K562 (cell line): ENCODE measurements around the gene RASSF3. TPM values are rescaled to one million over a fixed set of nuclear protein-coding genes. Genes with fewer than 3 reads are reported as not detected.

Experiments
- CBX3 ChIP-seq, 2 experiments: IDR thresholded peaks; 1 replicate in 1 of 2; 2 replicates in 1 of 2; pipeline ENCODE4 v1.6.1; 2012; ENCODE audit warnings: inconsistent platforms in 2 of 2, low read length in 2 of 2, borderline replicate concordance in 1 of 2, control low read depth in 1 of 2
- ELF2 ChIP-seq: fragments of 250-450 bp; sonication (Bioruptor Pico); IDR thresholded peaks from 2 replicates; pipeline ENCODE4 v1.5.0; 2021; ENCODE audit warnings: mild to moderate bottlenecking
- ELK3 ChIP-seq: fragments of 450-650 bp; formaldehyde crosslinking; IDR thresholded peaks from 2 replicates; pipeline ENCODE4 v1.4.0; 2020; ENCODE audit warnings: mild to moderate bottlenecking
- FUS ChIP-seq: fragments of 200-400 bp; formaldehyde crosslinking; optimal IDR thresholded peaks from 2 replicates; pipeline ENCODE3; 2017; ENCODE audit warnings: low read depth, low read length
- IFI16 ChIP-seq: fragments of 250-450 bp; sonication (Bioruptor Pico); IDR thresholded peaks from 2 replicates; pipeline ENCODE4 v2.1.2; 2022; ENCODE audit warnings: mild to moderate bottlenecking, inconsistent platforms
- MED1 ChIP-seq: sonication (generic); formaldehyde crosslinking; IDR thresholded peaks from 2 replicates; pipeline ENCODE4 v1.8.1; 2023; ENCODE audit warnings: missing genetic modification reagents, borderline replicate concordance
- NCOA6 ChIP-seq: fragments of 450-650 bp; IDR thresholded peaks from 2 replicates; pipeline ENCODE4 v1.6.1; 2017; ENCODE audit warnings: mild to moderate bottlenecking
- NFRKB ChIP-seq: fragments of 450-650 bp; IDR thresholded peaks from 2 replicates; pipeline ENCODE4 v1.6.1; 2016; ENCODE audit warnings: low read depth
- PHF20 ChIP-seq: fragments of 450-650 bp; IDR thresholded peaks from 2 replicates; pipeline ENCODE4 v1.6.1; 2018; ENCODE audit not compliant: partially characterized antibody
- RCOR1 ChIP-seq, 2 experiments: IDR thresholded peaks; 2 replicates each; pipeline ENCODE4 v1.6.1; 2012; ENCODE audit warnings: low read depth in 2 of 2, low read length in 2 of 2, borderline replicate concordance in 1 of 2, improper control_type of control experiment in 1 of 2
- ZBTB26 ChIP-seq: fragments of 450-650 bp; formaldehyde crosslinking; IDR thresholded peaks from 2 replicates; pipeline ENCODE4 v1.4.0; 2022; ENCODE audit warnings: missing genetic modification characterization
- ZC3H8 ChIP-seq: fragments of 450-650 bp; IDR thresholded peaks from 2 replicates; pipeline ENCODE4 v1.6.1; 2017
- ZNF197 ChIP-seq: fragments of 200-800 bp; sonication (Bioruptor generic); IDR thresholded peaks from 2 replicates; pipeline ENCODE4 v1.6.1; 2016; ENCODE audit warnings: low read depth, missing genetic modification characterization, missing compliant biosample characterization
- ZNF253 ChIP-seq: fragments of 250-450 bp; sonication (Bioruptor Pico); conservative IDR thresholded peaks from 2 replicates; pipeline ENCODE4 v1.6.1; 2021; ENCODE audit warnings: mild to moderate bottlenecking
- ZNF41 ChIP-seq: fragments of 250-450 bp; sonication (Bioruptor Pico); conservative IDR thresholded peaks from 2 replicates; pipeline ENCODE4 v1.4.0; 2020; ENCODE audit warnings: mild to moderate bottlenecking
- ZNF695 ChIP-seq: fragments of 450-650 bp; formaldehyde crosslinking; IDR thresholded peaks from 2 replicates; pipeline ENCODE4 v1.4.0; 2020; ENCODE audit warnings: mild to moderate bottlenecking, moderate library complexity
- polyA plus RNA-seq, 8 experiments: library from polyadenylated mRNA; depleted of rRNA in 4 of 8; stranded (reverse) in 5 of 8; unstranded in 3 of 8; fragments of >200 nt; fragmentation: Nextera tagmentation in 2 of 8; fragmentation: Illumina TruSeq in 1 of 8; extraction: Ambion mirVana in 2 of 8; extraction: Trizol in 1 of 8; gene quantifications; 2 replicates each; pipeline versions ENCODE4 v1.2.1 to v1.2.3, GENCODE V29; 2011 to 2014; ENCODE audit warnings: inconsistent platforms in 1 of 8, missing spikeins in 1 of 8
- total RNA-seq, 7 experiments: library from RNA; depleted of rRNA in 6 of 7; stranded (reverse); fragments of >200 nt in 6 of 7; fragmentation: Illumina TruSeq in 2 of 7; extraction: Trizol in 2 of 7; gene quantifications; 2 replicates each; pipeline versions ENCODE4 v1.2.1 to v1.2.3, GENCODE V29; 2011 to 2021; ENCODE audit warnings: low replicate concordance in 1 of 7
- TF ChIP-seq, protein P1 (sequence below): fragments of 250-450 bp; sonication (Bioruptor Pico); IDR thresholded peaks from 2 replicates; pipeline ENCODE4 v1.5.0; 2021; ENCODE audit warnings: mild to moderate bottlenecking, moderate library complexity
- TF ChIP-seq, protein P2 (sequence below), 2 experiments: IDR thresholded peaks; 2 replicates each; pipeline ENCODE4 v1.6.1; 2012; ENCODE audit warnings: improper control_type of control experiment in 2 of 2, low read depth in 2 of 2, low read length in 2 of 2, borderline replicate concordance in 1 of 2
- TF ChIP-seq, protein P3 (sequence below): fragments of 250-450 bp; sonication (Bioruptor Pico); IDR thresholded peaks from 2 replicates; pipeline ENCODE4 v1.5.0; 2021

Gene RASSF3
- total and polyA plus RNA-seq, 9 of the 15 experiments (the other 6 are each of a cell fraction or from before 2014, with no cell fraction given), result 3.7 to 39.2 (median 20.2) TPM

DNA sequence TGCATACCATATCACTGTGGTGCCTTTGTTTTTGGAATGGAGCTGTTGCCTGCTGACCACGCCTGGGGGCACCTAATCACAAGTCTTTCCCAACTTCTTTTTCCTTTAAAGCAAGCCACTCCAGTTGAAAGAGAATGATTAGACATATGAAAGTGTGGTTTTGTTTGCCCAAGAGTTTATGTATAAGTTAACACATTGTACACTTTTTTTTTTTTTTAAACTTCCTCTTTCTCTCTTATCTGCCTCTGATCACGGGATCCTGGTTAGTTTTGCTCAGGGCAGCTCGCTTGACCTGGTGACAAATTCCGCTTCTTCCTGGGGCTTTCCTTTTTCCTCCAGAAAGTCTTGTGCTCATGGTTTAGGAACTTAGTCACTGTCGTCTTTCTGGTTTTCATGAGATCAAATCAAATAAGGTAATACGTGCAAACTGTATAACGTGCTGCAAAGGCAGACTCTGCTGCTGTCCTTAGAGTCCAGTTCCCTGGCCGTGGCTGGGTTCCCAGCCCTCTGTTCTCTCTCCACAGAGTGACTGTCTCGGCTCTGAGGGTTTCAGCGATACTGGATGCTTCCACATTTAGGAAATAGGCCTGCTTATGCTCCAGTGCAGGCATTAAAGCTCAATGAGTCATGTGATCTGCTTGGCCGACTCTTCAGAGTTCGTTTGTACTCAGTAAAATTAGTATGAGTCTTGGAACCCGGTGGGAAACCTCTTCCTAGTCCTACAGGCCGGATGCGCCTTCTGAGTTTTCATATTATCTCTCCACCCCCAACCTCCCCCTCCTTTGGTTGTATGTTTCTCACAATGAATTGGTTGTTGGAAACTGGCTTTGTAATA lies 15.2 kb downstream of the RASSF3 start (continued):
- TF ChIP-seq RCOR1 (IDR thresholded peaks at IDR 0.05; ENCODE audit: borderline replicate concordance in 1 of 2, low read depth in 2 of 2, low read length in 2 of 2) (peak in 1 of 2 experiments; percentile 59; a peak in 1 of 4 replicates), ZNF197 (CRISPR knock-in tag) (peak; percentile 79), ELF2 (no peak), ZC3H8 (no peak), PHF20 (no peak), CBX3 (IDR thresholded peaks at IDR 0.05; ENCODE audit: borderline replicate concordance in 1 of 2, low read length in 2 of 2) (0 out of 3 replicates have a peak, but pooled peaks of 1 of the 2 experiments have one; percentile 42), ZNF253 (CRISPR knock-in tag) (no peak), ELK3 (CRISPR knock-in tag) (no peak), NCOA6 (no peak), ZNF41 (CRISPR knock-in tag) (peak; percentile 35; the same call in 1 of the 2 replicates), NFRKB (0 out of 2 replicates have a peak, but pooled peaks have one; percentile 75), FUS (no peak), IFI16 (CRISPR knock-in tag) (no peak), ZBTB26 (CRISPR knock-in tag) (peak; percentile 28; the same call in 1 of the 2 replicates), ZNF695 (CRISPR knock-in tag) (no peak), MED1 (CRISPR knock-in tag) (no peak)
- TF ChIP-seq, protein P1, sequence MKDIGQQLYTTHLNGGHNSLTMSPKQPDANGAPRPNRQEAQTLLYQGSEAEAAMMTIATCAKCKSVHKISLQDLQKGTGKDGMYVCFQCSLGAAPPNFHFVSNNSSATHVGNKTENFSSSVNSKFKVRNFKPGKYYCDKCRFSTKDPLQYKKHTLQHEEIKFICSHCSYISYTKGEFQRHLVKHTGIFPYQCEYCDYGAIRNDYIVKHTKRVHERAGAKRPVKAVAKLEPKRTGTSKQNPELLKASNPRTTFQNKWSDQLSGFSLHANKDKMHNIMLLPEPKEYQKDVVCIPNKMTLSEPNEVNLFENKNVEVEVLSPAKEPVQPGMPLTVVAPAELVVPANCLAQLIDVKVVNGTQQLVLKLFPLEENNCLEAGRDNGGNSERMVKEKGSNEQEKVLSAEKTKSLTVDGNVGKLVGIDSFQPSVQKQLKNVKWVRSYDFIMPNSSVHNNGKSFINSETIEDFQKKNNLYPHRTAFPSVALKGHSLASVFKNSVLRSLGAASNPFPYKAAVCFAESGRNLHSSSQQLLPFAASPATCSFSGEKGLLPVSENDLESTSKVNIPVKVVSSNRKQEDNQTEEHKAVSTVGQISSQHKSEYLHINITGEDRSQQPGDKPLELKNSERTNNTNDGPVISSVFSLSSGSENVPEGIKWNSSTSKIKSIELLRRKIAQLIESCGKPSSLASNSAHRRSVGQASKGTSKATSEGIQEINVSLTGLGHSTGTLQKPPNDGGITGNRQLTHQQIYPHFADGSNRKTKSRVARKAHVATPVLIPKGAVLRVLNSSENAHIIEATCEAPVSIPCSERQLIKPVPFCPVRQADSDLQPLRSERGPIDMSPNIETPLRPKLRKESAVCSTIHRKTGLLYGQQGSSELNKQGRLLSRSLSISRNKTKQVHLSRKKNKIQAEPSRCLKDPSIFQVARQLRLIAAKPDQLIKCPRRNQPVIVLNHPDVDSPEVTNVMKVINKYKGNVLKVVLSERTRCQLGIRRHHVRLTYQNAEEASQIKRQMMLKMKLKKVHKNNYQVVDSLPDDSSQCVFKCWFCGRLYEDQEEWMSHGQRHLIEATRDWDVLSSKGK (CRISPR knock-in tag), result no peak
- TF ChIP-seq, protein P2, sequence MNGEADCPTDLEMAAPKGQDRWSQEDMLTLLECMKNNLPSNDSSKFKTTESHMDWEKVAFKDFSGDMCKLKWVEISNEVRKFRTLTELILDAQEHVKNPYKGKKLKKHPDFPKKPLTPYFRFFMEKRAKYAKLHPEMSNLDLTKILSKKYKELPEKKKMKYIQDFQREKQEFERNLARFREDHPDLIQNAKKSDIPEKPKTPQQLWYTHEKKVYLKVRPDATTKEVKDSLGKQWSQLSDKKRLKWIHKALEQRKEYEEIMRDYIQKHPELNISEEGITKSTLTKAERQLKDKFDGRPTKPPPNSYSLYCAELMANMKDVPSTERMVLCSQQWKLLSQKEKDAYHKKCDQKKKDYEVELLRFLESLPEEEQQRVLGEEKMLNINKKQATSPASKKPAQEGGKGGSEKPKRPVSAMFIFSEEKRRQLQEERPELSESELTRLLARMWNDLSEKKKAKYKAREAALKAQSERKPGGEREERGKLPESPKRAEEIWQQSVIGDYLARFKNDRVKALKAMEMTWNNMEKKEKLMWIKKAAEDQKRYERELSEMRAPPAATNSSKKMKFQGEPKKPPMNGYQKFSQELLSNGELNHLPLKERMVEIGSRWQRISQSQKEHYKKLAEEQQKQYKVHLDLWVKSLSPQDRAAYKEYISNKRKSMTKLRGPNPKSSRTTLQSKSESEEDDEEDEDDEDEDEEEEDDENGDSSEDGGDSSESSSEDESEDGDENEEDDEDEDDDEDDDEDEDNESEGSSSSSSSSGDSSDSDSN (IDR thresholded peaks at IDR 0.05; ENCODE audit: borderline replicate concordance in 1 of 2, low read depth in 2 of 2, low read length in 2 of 2), result 0 out of 4 replicates have a peak, but pooled peaks of 1 of the 2 experiments have one; percentile 34
- TF ChIP-seq, protein P3, sequence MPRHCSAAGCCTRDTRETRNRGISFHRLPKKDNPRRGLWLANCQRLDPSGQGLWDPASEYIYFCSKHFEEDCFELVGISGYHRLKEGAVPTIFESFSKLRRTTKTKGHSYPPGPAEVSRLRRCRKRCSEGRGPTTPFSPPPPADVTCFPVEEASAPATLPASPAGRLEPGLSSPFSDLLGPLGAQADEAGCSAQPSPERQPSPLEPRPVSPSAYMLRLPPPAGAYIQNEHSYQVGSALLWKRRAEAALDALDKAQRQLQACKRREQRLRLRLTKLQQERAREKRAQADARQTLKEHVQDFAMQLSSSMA (CRISPR knock-in tag), result no peak
